ENCODE data around the gene CLCN4. TPM values are rescaled to one million over a fixed set of nuclear protein-coding genes. Genes with fewer than 3 reads are reported as not detected.

The CLCN4 gene
- total RNA-seq, 2 donors from 2014 or later: 0.33 to 1.6 TPM

- Histone ChIP-seq H3K9me3 (no peaks in the 10 kb centered on the region), H3K4me3 (no peak overlapping the region), H3K36me3 (replicated peaks in 1 of 2; ENCODE audit: insufficient read depth in 1 of 2, low read depth in 2 of 2) (no peaks in the 10 kb centered on the region), H3K27me3 (no peaks in the 10 kb centered on the region), H3K27ac (no peak overlapping the region), H3K4me1 (no peaks in the 10 kb centered on the region)
- DNase-seq (no peak), ATAC-seq (no peak)
- intact Hi-C loops (cut with DNase I): loop anchor here (5.0 kb wide), 2 partner anchors 103 to 118 kb away; no protein-coding TSS in a partner anchor
- WGBS, 2 donors: 81 to 91% methylated on average over 5 of the region's 5 CpGs
- TF ChIP-seq POLR2A (IDR thresholded peaks at IDR 0.05) (no peak), CTCF (IDR thresholded peaks at IDR 0.05) (no peak)
Observed at GRCh38 chrX:10115082-10115481, 41.7 kb upstream of the CLCN4 start.

- H3K27me3 ChIP-seq: no peaks in the 10 kb centered on the region
- DNase-seq: no peak
- 93 to 97% methylated on average over 9 to 11 of the region's 31 CpGs for WGBS, 2 donors
- no peak overlapping the region for H3K27ac ChIP-seq
- no peaks in the 10 kb centered on the region for H3K9me3 ChIP-seq
- ATAC-seq: no peak
- intact Hi-C loops (cut with DNase I): loop anchor here (5.0 kb wide), 2 partner anchors 105 to 120 kb away; no protein-coding TSS in a partner anchor
- no peaks in the 10 kb centered on the region for H3K4me1 ChIP-seq
- no peak for TF ChIP-seq POLR2A (IDR thresholded peaks at IDR 0.05)
- no peak for TF ChIP-seq CTCF (IDR thresholded peaks at IDR 0.05)
- H3K4me3 ChIP-seq: no peak overlapping the region
- H3K36me3 ChIP-seq (replicated peaks in 1 of 2; ENCODE audit: insufficient read depth in 1 of 2, low read depth in 2 of 2): no peaks in the 10 kb centered on the region
Observed at GRCh38 chrX:10117301-10117700, 39.5 kb upstream of the CLCN4 start.

- 84 to 96% methylated on average over 9 of the region's 9 CpGs for WGBS, 2 donors
- no peak overlapping the region for H3K4me3 ChIP-seq
- no peaks in the 10 kb centered on the region for H3K4me1 ChIP-seq
- H3K9me3 ChIP-seq: no peaks in the 10 kb centered on the region
- no peak overlapping the region for H3K27ac ChIP-seq
- TF ChIP-seq POLR2A (IDR thresholded peaks at IDR 0.05) (no peak), CTCF (IDR thresholded peaks at IDR 0.05) (no peak)
- H3K36me3 ChIP-seq (replicated peaks in 1 of 2; ENCODE audit: insufficient read depth in 1 of 2, low read depth in 2 of 2): no peaks in the 10 kb centered on the region
- intact Hi-C loops (cut with DNase I): loop anchor here (5.0 kb wide), 2 partner anchors 106 to 121 kb away; no protein-coding TSS in a partner anchor
- DNase-seq: no peak
- no peaks in the 10 kb centered on the region for H3K27me3 ChIP-seq
- no peak for ATAC-seq
Observed at GRCh38 chrX:10117864-10118377, 38.9 kb upstream of the CLCN4 start.

GRCh38 chrX:10118530-10118929 lies 38.2 kb upstream of the CLCN4 start:
- 68 to 85% methylated on average over 4 of the region's 4 CpGs for WGBS, 2 donors
- H3K9me3 ChIP-seq: no peaks in the 10 kb centered on the region
- no peak overlapping the region for H3K4me3 ChIP-seq
- H3K36me3 ChIP-seq (replicated peaks in 1 of 2; ENCODE audit: insufficient read depth in 1 of 2, low read depth in 2 of 2): no peaks in the 10 kb centered on the region
- no peak overlapping the region for H3K27ac ChIP-seq
- ATAC-seq: no peak
- H3K4me1 ChIP-seq: no peaks in the 10 kb centered on the region
- no peaks in the 10 kb centered on the region for H3K27me3 ChIP-seq
- intact Hi-C loops (cut with DNase I): loop anchor here (5.0 kb wide), 2 partner anchors 106 to 121 kb away; no protein-coding TSS in a partner anchor
- no peak for DNase-seq
- TF ChIP-seq POLR2A (IDR thresholded peaks at IDR 0.05) (no peak), CTCF (IDR thresholded peaks at IDR 0.05) (no peak)
